ENCODE data around the gene NR3C2. TPM values are rescaled to one million over a fixed set of nuclear protein-coding genes. Genes with fewer than 3 reads are reported as not detected.

Gene NR3C2
- total RNA-seq, 2 donors from 2014 or later, result 18.4 to 23.8 TPM

DNA sequence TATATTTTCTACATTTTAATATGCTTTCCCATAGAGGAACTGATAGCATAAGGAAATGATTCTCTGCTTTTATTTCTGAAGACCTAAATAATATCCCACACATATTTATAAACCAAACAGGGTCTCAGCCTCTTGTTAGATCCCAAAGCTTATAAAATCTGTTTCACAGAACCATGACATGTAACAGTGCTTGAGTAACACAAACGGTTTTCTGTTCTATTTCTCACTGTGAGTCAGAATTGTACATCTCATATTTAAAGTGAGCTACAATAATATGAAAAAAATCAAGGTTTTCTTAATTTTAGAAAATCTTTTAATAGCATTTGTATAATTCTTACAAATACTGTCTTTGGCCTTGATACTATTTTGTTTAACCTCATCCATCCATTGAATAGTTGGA, 51.2 kb downstream of the NR3C2 start:
- intact Hi-C loops (cut with DNase I), result no loop called here
- DNase-seq (no peak), ATAC-seq (no peak)

DNA sequence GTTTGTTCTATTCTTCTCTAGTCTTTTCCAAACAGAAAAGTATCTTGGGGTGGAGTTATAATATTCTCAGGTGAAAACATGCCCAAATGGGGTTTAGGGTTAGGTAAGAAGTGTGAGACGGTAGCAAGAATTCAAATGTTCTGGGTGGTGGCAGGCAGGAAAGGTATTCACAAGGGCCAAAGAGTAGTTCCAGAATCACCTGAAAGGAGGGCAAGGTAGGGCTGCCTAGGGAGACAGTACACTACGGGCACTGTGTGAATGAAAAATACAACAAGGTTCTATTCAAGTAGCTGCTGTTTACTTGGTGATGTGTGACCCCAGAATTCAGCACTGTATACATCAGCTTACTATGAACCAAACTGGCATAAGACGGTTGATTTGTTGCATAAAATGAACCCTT, 51.9 kb downstream of the NR3C2 start:
- no peak for ATAC-seq
- intact Hi-C loops (cut with DNase I), result no loop called here
- no peak for DNase-seq

DNA sequence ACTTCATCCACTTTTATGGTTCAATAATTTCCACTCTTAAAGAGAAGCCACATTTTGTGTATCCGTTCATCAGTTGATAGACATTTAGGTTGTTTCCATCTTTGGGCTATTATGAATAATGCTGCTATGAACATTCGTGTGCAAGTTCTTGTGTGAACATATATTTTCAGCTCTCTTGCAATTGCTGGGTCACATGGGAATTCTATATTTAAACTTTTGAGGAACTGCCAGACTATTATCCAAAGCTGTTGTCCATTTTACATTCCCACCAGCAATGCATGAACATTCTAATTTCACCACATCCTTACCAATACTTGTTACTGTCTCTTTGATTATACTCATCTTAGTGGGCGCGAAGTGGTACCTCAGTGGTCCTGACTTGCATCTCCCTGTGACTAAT, 61.9 kb downstream of the NR3C2 start:
- intact Hi-C loops (cut with DNase I), result no loop called here
- no peak for ATAC-seq

DNA sequence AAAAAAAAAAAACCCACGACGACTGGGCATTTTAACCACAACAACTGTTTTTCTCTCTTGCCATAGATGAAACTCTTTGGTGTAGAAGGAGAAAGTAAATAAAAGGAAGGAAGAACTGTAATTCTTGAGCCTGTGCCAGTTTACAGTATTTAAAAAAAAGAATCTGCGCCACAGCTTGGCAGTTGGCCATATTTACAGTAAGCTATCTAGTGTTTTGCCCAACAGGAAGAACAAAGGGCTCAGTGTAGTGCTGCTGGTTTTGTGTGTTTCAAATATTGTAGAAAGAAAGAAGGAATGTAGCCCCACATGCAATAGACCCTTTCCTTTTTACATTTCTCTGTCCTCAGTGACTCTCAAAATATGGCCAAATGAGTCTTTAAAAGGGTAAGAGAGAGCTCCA, 66.1 kb downstream of the NR3C2 start:
- intact Hi-C loops (cut with DNase I), result no loop called here
- ATAC-seq (peak; percentile 70 to 79), DNase-seq (peak; percentile 48)

More for the DNA sequence above, 61.9 kb downstream of the NR3C2 start:
- DNase-seq, result no peak

DNA sequence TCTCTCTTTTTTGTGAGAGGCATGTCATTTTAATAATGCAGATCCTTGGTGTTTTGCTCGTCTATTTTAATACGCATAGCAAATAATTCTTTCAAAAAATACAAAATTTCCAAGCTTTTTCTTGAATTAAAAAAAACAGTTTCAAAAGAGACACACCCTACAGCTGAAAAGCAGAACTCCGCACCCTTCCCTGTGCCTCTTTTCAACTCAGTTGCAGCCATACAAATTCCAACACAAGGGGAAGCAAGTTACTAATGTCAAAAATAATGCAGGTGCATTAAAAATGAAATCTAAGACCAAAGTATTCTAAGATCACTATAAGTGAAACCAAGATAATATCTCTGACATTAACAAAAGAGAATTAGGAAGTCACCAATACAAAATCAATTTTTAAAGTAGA, 66.6 kb downstream of the NR3C2 start:
- DNase-seq, result no peak
- ATAC-seq, result peak; percentile 41 to 46
- intact Hi-C loops (cut with DNase I), result no loop called here

DNA sequence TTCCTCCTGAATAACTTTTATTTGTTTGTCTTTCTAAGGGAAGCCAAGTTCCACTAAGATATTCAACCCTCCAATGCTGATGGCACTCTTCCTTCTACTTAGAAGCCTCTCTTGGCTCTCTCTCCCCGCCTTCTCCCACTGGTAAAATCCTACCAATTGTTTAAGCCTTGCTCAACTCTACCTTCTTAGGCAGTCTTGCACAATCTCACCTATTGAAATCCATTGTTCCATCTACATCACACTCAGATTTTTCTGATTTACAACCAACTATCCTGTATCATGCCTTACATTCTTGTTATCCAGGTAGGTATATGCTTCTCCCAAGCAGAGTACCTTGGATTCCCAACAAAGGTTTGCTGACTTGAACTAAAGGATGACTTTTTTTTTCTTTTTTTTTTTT, 69.1 kb downstream of the NR3C2 start:
- ATAC-seq, result no peak
- DNase-seq, result no peak
- intact Hi-C loops (cut with DNase I), result no loop called here

DNA sequence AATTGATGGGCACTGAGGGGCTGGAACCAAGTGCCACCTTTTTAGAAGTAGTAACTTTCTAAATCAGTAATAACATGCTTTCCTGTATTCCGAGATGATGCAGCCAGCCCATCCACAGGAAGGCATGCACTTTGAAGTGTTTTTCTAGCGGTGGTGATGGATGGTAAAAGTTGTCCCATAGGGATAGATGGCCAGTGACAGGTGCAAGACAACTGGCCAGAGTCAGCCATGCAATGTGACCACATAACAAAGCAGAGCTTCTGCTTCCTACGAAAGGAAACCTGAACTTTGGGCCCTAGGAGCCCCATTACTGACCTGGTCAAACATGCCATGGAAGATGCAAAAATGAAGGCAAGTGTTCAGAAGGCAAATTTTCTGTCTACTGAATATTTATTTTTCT, 72.3 kb downstream of the NR3C2 start:
- ATAC-seq (no peak), DNase-seq (no peak)
- intact Hi-C loops (cut with DNase I), result no loop called here

DNA sequence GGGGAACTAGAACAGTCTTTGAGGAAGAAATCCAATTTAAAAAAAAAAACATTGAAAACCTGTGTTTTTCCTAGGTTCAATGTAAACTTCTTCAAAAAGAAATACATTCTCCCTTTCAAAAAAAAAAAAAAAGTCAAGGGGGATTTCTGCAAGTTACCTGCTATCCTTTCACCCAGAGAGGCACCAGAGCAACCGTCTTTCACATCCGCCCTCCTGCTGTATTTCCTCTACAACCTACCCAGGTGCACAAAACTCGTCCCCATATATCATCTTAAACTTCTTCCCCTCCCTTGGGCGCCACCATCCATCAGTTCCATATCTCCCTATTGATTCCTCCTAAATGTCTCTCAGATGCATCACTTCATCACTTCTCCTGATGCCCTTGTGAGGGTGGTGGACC, 74.5 kb downstream of the NR3C2 start:
- DNase-seq (no peak), ATAC-seq (no peak)
- intact Hi-C loops (cut with DNase I), result no loop called here

DNA sequence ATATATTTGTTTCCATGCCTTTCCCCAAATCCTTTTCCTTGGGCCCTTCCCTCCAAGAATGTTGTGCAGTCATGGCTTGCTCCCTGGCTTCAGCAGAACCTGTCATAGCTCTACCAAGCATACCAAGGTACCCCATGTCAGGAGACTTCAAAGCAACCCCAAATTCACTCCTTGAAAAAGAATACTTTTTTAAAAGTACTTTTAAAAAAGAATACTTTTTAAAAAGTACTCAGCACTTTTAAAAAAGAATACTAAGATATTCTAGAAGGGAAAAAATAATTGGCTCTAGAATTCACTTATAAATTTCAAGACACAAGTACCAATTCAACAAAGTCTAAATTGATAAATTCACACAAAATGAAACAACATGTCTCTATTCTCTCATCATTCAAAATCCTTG, 76.0 kb downstream of the NR3C2 start:
- DNase-seq (no peak), ATAC-seq (no peak)
- intact Hi-C loops (cut with DNase I), result no loop called here

DNA sequence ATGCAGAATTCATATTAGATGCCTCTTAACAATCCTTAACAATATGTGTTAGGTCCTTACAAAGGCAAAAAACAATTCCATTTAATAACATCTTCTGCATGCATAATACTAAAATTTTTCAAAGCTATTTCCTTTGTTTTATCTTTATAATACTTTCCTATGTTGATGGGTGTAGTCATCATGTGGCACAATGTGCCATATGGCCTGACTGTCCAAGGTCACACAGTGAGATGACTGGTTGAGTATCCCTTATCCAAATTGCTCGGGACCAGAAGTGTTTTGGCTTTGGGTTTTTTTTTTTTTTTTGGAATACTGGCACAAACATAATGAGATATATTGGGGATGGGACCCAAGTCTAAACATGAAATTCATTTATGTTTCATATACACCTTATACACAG, 77.7 kb downstream of the NR3C2 start:
- intact Hi-C loops (cut with DNase I), result no loop called here
- DNase-seq (no peak), ATAC-seq (no peak)

DNA sequence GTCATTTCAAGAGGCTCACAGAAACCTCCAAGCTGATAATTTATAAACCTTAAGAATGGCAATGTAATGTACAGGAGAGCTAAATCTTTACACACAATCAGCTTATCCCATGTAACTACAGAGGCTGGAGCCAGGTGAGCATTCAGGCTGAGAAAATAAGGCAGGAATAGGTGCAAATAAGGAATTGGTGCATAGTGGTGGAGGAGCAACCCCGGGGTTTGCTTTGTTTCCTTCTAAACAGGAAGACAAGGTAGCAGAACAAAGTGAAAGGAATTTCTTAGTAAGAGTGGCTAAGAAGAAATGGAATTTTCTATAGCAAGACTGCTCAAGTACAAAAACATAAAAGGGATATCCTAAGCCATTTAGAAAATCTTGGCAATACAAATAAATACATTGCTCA, 82.4 kb downstream of the NR3C2 start:
- ATAC-seq (no peak), DNase-seq (no peak)
- intact Hi-C loops (cut with DNase I), result no loop called here

DNA sequence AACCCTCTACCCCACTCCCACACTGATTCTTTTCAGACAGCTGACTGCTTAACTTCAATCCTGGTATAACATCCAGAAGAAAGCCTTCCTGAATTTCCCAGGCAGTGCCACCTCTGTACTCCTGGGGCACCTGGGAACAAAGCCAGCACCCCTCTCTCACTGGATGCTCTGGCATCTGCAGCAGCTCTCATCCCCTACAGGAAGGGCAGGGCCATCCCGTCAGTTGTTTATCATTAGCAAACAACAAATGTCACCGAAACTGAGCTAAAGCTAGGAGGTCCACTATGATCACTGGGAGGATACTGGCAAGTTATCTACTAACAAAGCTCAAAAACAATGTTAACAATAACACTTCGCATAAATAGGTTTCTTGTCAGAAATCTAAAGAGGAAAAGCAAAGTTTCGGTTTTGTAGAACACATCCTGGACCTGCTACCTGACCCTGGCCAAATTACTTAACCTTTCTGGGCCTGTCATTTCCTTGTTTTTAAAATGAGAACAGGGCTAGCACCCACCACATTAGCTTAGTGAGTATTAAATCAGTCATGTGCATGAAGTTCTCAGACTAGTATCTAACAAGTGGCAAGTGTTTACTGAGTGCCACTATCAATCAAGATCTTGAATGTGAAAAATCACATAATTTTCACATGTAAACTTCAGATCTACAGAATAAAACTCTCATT, 86.6 kb downstream of the NR3C2 start:
- ATAC-seq, result peak in 1 of 2 donors; percentile 24
- peak; percentile 39 for DNase-seq
- intact Hi-C loops (cut with DNase I), result no loop called here

DNA sequence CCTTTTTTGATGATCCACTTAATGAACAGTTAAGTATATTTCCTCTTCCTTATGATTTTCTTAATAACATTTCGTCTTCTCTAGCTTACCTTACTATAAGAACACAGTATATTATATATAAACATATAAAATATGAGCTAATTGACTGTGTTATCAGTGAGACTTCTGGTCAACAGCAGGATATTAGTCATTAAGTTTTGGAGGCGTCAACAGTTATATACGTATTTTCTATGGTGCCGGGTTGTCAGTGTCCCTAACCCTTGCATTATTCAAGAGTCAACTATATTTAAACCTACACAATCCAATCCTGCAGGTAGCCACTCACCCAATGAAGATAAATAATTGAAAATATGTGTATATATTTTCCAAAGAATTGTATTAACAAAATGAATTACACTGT, 88.0 kb downstream of the NR3C2 start:
- intact Hi-C loops (cut with DNase I), result no loop called here
- no peak for ATAC-seq
- DNase-seq, result no peak

DNA sequence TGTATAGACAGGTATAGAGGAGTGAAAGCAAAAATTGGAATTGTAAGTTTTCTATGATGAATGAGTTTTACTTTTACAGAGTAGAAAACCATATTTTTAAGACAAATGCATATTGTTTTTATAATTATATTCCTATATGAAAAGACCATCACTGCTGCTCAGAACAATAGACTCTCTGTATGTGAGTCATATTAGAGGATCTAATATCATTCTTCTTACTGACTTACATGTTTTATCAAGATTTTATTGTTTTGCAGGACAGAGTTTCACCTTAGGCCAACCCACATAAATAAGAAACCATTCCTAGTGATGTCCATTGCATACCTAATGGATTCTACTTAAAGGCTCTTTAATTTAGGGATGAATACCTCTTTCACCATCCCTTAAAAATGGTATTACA, 88.6 kb downstream of the NR3C2 start:
- ATAC-seq (no peak), DNase-seq (no peak)
- intact Hi-C loops (cut with DNase I), result no loop called here

DNA sequence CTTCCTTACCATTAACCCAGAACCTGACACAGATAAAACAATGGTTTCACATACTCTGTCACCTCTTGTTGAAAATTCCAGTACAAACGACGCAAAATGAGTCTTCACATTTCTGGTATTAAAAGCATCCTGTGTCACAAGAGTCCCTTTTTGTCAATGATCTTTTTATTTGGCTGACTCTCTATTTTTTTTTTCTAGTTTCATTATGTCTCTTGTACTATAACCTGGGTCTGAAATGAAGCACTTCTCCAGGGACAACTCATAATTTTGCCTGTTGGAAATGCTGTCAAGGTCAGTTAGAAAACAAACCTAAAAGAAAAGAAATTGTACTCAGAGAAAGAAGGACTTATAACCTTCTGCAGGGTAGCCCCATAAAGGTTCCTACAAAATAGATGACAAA, 93.1 kb downstream of the NR3C2 start:
- ATAC-seq (no peak), DNase-seq (no peak)
- intact Hi-C loops (cut with DNase I), result loop anchor here in 1 of 2 donors (10.0 kb wide), 1 partner anchor 86 kb away; no protein-coding TSS in a partner anchor

DNA sequence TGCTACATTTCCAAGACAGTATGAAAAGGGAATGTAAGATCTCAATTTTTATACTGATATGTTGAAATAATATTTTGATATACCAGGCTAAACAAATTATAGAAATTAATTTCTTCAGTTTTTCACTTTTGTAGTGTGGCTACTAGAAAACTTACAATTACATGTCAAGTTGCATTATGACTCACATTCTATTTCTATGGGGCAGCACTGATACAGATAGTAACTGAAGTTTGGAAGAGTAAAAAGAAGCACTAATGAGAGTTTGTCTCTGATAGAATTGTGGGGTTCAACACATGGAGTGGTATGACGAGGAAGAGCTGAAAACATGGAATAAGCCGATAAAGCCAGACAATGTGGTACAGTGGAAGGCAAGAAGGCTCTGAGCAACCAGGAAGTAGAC, 95.6 kb downstream of the NR3C2 start:
- DNase-seq, result no peak
- no peak for ATAC-seq
- intact Hi-C loops (cut with DNase I), result loop anchor here in 1 of 2 donors (10.0 kb wide), 1 partner anchor 88 kb away; no protein-coding TSS in a partner anchor

DNA sequence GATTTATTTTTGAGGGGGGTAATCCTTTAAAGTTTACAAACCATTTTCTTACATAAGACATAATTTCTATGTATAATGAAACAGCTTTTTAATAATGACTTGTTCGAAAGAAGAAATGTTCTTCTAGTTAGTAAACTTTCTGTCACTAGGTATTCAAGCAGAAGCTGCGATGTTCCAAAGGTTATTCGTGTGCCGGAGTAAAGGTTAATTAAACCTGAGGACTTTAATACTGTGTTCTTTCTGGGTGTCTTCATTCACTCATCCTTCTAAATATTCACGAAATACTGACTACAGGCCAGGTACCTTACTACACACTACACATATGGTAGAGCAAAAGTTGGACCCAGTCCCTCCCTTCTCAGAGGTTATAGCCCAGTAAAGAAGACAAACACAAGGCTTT, 96.7 kb downstream of the NR3C2 start:
- ATAC-seq (no peak), DNase-seq (no peak)
- intact Hi-C loops (cut with DNase I), result loop anchor here in 1 of 2 donors (10.0 kb wide), 1 partner anchor 89 kb away; no protein-coding TSS in a partner anchor

DNA sequence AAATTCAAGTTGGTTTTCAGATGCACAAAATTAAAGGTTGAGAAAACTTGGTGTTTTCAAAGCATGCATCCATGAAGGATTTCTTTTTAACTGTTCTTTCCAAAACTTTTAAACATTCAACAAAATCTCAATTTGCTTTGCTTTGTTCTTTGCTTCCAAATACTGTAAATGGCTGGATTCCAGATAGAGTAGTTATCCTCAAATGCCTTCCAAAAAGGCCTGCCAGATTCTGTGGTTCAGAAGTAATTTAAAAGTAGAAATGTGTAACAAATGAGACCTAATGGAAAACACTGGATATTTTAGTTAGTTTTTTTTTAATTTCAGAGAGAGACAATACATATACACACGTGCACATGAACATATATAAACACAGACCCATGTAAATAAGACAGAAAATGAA, 97.3 kb downstream of the NR3C2 start:
- DNase-seq (no peak), ATAC-seq (no peak)
- intact Hi-C loops (cut with DNase I), result loop anchor here in 1 of 2 donors (10.0 kb wide), 1 partner anchor 90 kb away; no protein-coding TSS in a partner anchor

DNA sequence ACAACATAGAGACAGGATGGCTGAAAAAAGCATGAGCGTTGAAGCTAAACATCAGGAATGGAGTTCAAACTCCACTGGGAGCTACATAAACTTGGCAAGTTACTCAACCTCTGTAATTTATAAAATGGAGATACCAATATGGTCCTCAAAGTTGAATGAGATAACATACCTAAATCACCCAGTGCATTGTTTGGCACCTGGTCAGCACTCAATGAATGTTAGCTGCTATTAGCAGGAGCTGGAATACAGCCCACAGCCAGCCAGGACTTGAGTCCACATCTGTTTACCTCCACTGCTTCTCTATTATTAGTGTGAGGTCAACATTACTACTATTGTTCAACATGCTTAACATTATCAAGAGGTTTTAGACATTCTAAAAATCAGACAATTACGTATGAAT, 97.9 kb downstream of the NR3C2 start:
- DNase-seq, result peak; percentile 25
- peak in 1 of 2 donors; percentile 21 for ATAC-seq
- intact Hi-C loops (cut with DNase I), result loop anchor here in 1 of 2 donors (10.0 kb wide), 1 partner anchor 90 kb away; no protein-coding TSS in a partner anchor

DNA sequence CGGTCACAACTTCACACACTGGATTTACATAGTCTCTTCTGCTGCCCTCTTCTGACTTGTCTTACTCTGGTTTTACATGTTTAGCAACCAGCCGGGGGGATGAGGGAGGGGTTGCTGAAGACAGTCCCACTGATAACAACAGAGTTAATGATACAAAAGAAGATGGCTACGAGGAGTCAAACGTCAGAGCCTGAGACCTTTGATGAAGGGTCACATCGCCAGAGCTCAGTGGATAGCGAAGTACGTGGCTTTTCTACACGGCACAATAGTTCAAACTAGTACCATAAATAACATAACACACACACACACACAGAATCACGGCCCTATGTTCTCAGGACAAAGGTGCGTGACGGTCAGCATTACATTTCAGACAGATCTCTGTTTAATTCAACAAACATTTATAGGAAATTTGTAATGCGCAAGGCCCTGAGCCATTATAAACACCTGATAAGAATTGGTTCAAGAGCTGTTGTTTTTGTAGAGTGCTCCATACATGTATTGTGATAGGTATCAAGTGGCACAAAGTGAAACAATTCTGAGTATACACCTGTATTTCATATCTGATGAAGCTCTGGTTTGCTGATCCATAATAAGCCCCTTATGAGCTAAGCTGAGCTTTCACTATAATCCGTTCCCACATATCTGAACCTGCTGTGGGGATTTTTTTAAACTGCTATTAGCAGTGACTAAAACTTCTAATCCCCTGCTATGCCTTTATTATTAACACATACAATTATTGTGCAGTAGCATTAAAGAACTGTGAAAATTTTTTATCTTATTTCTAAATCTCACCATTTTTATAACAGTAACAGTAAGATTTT, 100.0 kb downstream of the NR3C2 start:
- intact Hi-C loops (cut with DNase I), result loop anchor here in 1 of 2 donors (10.0 kb wide), 1 partner anchor 93 kb away; no protein-coding TSS in a partner anchor
- DNase-seq, result peak; percentile 18
- peak in 1 of 2 donors; percentile 18 for ATAC-seq
